GM19468 (cell line): ENCODE data around the gene MMP7.

ENCODE experiments used
- ATAC-seq: cut with Tn5 transposase; IDR thresholded peaks from one replicate; pipeline ENCODE4 v1.9.1; 2021; ENCODE audit warnings: mild to moderate bottlenecking, moderate library complexity, moderate number of reproducible peaks; ENCODE audit not compliant: unreplicated experiment; ENCODE audit errors: extremely low read depth

MMP7 gene

DNA sequence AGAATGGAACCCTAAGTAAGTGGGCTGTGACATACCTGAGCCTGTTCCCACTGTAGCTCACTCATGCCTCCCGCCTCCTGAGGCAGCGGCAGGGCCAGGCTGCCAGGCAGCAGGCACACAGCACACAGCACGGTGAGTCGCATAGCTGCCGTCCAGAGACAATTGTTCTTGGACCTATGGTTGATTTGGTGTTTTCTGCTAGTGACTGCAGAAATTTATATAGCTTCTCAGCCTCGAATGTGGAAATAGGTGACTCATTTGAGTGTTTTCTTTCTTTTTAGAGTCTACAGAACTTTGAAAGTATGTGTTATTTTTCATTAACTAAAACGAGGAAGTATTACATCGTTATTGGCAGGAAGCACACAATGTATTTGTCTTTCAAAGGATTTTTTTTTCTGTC lies at the start of gene MMP7:
MMP7 (minus strand) TSS at position 190 of the 400 bp plus-strand sequence; CDS start at position 143, 47 bp downstream.
- no peak for ATAC-seq

DNA sequence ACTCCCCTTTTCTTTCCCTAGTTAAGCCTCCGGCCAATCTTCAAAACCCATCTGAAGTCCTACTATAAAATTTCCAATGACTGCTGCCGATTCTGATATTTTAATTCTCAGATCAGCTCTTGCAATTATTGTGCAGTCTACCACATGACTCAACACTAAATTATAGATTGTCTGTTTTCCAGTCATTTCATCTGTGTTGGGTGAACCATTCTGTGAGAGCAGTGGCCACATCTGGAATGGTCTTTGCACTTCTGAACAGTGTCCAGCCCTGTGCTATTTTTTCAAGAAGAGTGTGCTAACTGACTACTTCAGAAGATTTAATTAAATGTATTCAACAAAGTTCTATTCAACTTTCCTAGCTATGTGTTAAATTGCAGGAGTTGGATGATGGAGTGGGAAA lies 47.2 kb upstream of the MMP7 start:
- ATAC-seq = no peak

DNA sequence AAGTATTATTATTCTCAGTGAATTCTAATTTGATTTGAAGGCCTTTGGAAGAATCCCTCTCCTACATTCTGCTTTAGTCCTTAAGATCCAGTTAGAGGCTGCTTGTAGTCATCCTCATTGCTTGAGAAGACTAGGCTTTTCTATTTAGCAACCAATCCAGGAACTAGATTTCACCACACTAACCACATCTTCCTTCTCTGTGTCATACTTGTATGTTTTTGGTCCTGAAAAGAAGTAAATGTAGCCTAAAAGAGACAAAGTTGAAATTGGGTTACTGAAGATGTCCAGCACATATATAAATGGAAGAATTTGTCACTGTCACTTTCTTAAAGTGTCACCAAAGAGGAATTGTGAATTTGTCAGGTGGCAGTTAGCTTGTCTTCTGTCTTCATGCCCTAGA lies 46.6 kb upstream of the MMP7 start:
- no peak for ATAC-seq

- no peak for ATAC-seq
Measured at GRCh38 chr11:102576350-102576749, 45.8 kb upstream of the MMP7 start.

- no peak for ATAC-seq
Measured at GRCh38 chr11:102575012-102575411, 44.5 kb upstream of the MMP7 start.

- ATAC-seq = no peak
Measured at GRCh38 chr11:102573851-102574250, 43.3 kb upstream of the MMP7 start.

DNA sequence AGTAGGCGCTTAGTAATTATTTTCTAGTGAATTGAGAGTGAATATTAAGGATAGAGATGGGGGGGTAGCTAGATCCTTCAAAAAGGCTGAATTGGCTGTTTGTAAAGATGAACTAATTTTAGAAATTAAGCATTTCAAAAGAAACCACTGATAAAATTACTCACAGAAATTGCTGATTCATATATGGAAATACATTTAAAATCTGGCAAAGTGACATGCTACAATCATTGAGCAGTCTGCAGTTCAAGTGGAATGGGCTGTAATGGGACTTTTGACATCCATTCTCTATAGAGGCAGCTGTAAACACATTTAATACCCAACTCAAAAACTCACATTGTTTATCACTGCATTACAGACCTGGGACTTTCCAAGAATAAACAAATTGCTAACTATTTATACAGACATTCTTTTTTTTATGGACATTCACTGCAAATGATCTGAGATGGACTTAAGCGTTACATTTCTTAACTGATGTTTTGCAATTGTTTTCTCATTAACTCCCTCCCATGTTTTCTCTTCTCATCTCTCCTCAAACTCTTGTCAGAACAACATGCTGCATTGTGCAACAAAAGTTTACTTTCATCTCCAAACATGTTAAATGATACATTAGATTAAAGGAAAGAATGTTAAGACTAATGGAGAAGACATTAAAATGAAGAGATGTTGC lies 42.1 kb upstream of the MMP7 start:
- ATAC-seq = no peak

DNA sequence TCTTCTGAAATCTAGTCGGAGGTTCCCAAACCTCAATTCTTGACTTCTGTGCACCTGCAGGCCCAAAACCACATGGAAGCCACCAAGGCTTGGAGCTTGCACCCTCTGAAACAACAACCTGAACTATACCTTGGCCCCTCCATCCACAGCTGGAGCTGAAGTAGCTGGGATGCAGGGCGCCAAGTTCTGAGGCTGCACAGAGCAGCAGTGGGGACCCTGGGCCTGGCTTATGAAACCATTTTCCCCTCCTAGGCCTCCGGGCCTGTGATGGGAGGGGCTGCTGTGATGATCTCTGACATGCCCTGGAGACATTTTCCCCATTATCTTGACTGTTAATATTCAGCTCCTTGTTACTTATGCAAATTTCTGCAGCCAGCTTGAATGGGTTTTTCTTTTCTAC lies 38.3 kb upstream of the MMP7 start:
- no peak for ATAC-seq

- no peak for ATAC-seq
Measured at GRCh38 chr11:102566112-102566511, 35.6 kb upstream of the MMP7 start.

GRCh38 chr11:102564110-102564509 lies 33.6 kb upstream of the MMP7 start:
- ATAC-seq = no peak

GRCh38 chr11:102561636-102562035 lies 31.1 kb upstream of the MMP7 start:
- ATAC-seq = no peak

DNA sequence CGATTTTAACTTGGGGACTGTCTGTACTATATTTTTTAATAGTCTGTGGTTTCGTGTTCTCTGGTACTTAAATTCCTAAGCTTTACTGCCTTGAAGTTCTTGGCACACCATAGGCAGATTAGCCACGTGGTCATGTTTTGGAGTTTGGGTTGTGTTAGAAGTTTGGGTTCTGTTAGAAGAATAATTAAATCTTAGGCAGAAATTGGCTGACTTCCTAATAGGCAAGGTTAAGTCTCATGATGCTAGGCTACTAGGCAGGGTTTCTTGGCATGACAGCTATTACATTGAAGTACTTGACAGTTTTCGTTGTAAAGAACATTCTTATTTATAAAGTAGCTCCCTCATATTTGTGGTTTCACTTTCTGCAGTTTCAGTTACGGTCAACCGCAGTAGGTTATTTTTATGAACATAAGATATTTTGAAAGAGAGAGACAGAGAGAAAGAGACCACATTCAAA lies 30.0 kb upstream of the MMP7 start:
- peak; percentile 76 for ATAC-seq

DNA sequence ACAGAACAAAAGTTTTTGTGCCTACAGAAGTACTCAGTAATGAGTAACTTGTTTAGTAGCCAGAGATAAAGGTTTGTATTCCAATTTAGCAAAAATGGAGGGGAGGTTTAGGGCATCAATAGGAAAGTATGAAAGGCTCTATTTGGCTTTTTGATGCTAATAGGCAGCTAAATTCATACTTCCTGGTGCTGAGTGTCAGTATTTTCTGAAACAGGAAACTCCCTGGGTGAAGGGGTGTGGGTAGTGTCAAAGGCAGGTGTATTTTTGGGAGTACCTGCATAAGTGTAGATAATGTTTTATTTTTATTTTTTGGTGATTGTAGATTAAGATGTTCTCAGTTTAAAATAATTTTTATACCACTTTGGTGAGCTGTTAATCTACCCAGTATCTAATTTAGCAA lies 29.3 kb upstream of the MMP7 start:
- peak; percentile 18 for ATAC-seq

- no peak for ATAC-seq
Measured at GRCh38 chr11:102555091-102555490, 24.5 kb upstream of the MMP7 start.

DNA sequence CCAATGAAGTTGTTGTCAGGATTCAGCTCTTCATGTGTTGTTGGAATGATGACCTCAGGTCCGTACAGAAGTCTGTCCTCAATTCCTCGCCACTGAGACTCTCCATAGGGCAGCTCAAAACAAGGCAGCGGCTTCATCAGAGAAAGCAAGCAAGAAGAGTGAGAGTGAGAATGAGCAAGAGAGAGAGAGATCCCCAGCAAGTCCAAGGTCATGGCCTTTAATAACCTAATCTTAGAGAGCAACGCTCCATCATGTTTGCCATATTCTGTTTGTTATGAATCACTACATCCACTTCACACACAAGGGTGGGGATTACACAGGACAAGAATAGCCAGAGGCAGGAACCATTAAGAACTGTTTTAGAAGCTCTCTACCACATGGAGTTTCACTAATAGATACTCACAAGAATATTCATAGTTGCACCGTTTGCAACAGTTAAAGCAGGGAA lies 23.3 kb upstream of the MMP7 start:
- peak; percentile 60 for ATAC-seq

DNA sequence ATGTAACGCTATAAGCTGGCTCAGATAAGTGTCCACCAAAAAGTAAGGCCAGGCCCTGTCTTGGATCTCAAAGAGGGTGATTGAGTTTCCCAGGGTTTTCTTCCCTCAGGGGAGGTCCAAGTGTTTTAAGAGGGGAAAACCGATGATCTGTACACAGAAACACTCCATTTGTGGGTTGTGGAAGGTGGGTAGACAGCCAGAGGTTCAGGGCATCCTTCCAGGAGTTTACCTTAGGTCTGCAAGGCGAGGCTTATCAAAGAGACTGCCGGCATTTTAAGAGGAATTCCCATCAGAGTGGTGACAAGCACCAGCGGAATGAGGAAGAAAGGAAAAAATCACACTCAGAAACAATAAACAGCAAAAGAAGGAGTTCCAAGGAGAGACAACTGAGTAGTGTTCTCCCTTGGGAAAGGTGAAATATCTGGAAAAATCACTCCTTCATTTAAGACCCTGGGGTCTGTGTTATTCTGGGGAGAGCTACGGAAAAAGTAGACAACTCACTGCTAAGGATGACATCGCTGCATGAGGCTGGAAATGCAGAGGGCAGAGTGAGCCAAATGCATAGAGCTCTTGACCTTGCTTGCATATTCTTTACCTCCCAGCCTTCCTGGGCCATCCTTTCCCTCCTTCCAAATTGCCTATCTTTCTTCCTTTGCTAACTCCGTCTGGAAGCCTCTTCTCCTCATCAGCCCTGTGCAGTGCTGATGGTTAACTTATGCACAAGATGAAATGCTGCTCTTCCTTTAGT lies 22.1 kb upstream of the MMP7 start:
- no peak for ATAC-seq

GRCh38 chr11:102552020-102552419 lies 21.5 kb upstream of the MMP7 start:
- no peak for ATAC-seq

GRCh38 chr11:102551169-102551781 lies 20.7 kb upstream of the MMP7 start:
- ATAC-seq = no peak

GRCh38 chr11:102546923-102547471 lies 16.4 kb upstream of the MMP7 start:
- peak; percentile 43 for ATAC-seq

- ATAC-seq = peak; percentile 38
Measured at GRCh38 chr11:102546427-102546826, 15.9 kb upstream of the MMP7 start.

DNA sequence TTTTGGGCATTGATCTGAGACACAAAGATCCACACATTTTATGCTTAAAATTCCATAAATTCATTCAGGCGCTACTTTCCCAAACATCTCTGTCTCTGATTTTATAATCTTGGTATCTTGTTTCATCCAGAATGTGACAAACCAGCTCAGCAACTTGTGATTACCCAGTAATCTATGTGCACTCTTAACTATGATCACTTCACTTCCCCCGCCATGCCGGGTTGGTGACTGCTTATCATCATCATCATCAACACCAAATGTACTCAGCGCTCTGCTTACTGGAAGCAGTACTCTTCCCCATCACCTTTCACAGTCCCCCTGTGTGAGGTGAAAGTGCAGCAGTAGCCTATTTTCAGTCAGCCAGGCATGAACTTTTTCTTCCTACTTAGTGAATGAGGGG lies 15.2 kb upstream of the MMP7 start:
- ATAC-seq = no peak
